Urothelium cell line (cell line): ENCODE results near the gene PREB.

Experiments
- DNase-seq: peaks from one replicate; pipeline ENCODE4 v3.0.0; 2011; ENCODE audit warnings: low spot score, mixed read lengths
- FAIRE-seq: peaks from 2 replicates; lab custom pipeline; 2011; peaks lifted over from hg19 to GRCh38; lab: Jason Lieb, UNC

The PREB gene

DNA sequence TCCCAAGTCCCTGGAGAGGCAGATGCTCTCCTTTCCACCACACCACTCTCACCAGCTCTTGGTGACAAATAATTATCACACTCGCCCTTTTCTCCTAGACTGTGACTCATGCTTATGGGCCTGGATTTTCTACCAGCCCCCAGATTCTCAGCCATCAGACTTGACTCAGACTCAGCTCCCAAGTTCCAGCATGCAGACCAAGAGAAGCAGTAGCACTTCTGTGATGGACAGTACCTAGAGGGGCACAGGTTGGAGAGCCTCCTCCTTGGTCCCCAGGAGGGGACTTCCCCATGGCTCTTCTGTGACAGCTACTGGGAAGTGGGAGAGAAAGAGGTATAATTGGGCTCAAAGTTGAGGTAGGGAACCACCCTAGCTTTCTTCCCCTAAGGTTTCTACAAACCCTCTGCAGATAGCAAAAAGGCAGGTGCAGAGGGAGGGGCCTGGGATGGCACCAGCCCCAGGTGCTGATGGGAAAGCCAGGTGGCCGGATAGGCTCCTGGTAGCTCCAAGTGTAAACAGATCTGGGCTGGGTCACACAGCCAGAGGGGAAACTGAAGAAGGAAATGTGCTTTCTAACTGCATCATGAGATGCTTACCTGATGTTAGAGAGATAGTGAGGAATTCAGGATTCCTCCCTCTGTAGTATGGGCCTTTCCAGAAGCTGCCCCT is 18.5 kb upstream of the PREB start:
- FAIRE-seq (no peak), DNase-seq (peak; percentile 41)

DNA sequence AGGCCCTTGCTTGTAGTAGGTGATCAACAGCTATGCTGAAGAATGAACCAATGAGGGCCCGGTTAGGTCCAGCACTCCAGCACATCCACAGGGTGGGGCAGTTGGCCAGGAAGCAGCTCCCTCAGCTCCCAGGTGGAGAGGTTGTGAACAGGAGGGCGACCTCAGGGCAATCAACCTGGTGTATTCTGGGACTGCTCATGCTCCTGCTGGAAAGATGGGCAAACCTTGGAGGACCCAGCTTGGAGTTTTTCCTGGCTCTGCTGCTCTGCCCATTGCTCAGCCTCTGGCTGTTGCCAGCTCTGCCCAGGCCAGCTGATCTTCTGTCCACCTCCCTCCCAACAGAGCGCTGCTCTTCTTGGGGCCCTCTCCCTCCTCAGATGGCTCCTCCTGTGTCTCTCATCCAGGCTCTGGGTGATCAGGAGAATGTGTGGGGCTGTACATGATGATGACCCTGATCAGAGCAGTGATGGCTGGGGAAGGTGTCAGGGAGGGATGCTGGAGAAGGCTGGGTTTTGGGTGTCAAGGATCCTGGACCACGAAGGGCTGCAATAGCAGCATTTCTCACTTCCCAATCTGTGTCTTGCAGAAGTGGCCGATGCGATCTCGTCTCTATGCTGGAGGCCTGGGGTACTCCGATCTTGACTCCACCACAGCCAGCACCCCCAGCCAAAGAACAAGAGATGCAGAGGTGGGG is 17.8 kb upstream of the PREB start:
- no peak for DNase-seq
- FAIRE-seq, result no peak

- DNase-seq (no peak), FAIRE-seq (peak; percentile 40)
These were observed 16.3 kb upstream of the PREB start for GRCh38 chr2:27150639-27151230.

- FAIRE-seq, result peak; percentile 35
- no peak for DNase-seq
These were observed 15.4 kb upstream of the PREB start for GRCh38 chr2:27149570-27150405.

DNA sequence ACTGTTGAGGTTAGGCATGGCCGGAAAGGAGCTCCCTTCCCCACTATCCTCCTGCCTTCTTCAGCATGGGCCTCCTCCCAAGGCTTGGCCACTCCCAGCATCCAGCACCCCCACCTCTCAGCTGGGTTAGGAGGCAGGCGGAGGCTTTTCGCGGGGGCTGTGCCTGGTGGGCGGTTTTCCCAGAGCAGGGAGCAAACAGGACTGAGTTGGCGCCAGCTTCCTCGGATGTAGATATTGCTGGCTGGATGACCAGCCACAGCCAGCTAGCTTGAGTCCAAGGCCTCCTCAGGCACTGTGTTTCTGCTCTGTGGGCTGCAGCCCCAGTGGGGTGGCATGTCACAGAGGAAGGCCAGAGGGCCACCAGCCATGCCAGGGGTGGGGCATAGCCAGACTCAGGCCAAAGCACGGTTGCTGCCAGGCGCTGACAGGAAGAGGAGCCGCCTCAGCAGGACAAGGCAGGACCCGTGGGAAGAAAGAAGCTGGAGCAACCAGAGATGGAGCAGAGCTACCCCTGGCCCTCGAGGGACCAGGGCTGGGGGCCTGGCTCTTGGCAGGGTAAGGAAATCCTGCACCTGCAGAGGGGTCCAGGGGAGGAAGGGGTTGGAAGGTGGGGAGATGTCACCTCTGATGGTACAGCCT is 14.5 kb upstream of the PREB start, which contains the start of gene TCF23:
TCF23 (plus strand) TSS at position 204 of the 639 bp plus-strand sequence; CDS start at position 334, 130 bp downstream.
- FAIRE-seq (no peak), DNase-seq (no peak)

DNA sequence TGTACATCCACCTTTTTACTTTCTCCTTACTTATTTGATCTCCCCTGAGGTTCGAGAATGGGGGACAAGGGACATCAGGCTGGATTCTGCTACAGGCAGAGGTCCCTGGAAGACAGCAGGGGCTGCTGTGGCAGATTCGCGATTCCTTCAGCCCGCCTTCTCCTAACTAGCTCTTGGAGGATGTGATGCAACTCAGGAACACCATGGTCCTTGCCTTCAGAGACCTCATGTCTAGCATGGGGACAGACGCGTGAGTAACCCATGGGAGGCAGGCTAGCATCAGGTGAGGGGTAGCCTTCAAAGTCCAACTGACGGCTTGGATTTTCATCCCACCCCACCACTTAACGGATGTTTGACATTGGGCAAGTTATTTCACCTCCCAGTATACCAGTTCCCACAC is 13.5 kb upstream of the PREB start:
- no peak for FAIRE-seq

GRCh38 chr2:27145682-27146081 is 11.2 kb upstream of the PREB start:
- no peak for DNase-seq
- no peak for FAIRE-seq

More for the DNA sequence above, 13.5 kb upstream of the PREB start:
- no peak for DNase-seq

- DNase-seq (no peak), FAIRE-seq (no peak)
These were observed 8.8 kb upstream of the PREB start for GRCh38 chr2:27143285-27143684.

DNA sequence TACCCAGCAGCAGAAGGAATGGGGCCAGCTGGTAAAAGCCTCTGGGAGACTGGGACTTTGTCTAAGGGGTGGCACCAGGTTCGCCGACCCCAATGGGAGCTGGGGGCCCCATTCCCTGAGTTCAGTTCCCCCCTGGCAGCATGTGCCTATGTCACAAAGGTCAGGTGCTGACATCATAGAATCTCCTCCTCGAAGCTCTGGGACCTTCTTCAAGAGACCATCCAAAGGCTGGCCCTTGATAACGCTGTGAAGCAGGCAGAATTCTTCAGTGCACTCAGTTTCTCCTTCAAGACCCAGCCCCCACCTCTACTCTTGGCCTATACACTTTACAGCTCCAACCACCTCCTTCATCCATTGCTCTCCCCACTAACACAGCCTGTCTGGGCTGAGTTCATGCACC is 4.9 kb upstream of the PREB start, which contains the start of gene PRR30:
PRR30 (minus strand) TSS at position 101 of the 400 bp plus-strand sequence. CDS start 1,081 bp downstream, outside the sequence.
- DNase-seq, result no peak
- no peak for FAIRE-seq

GRCh38 chr2:27138111-27138510 is 3.7 kb upstream of the PREB start:
- no peak for FAIRE-seq

DNA sequence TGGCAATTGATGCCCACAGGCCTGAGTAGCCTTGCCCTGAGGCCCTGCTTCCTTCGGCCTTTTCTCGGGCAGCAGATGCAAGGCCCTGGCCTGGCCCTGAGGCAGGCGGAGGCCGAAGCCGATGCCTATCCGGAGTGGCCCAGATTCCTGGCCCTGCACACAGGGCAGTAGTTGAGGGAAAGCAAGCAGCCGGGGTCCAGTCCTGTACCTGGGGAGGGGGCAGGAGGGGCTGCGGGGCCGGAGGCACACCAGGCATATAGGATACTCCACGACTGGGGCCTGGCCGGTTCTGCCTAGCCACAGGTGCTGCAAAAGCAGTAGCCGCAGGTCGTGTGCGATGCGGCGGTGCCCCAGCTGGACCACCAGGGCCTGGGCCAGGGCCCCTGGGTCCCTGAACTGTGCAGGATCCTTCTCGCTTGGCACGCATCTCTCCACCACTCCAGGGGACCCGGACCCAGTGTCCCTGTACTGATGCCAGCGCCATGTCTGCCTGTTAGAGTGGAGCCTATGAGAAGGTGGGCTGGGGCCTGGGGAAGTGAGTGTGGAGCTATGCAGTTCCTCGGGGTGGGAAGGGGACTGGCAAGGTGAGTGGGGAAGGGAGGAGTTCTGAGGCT is 3.0 kb upstream of the PREB start:
- DNase-seq (no peak), FAIRE-seq (no peak)

More at GRCh38 chr2:27138111-27138510, 3.7 kb upstream of the PREB start:
- no peak for DNase-seq

GRCh38 chr2:27136751-27137150 is 2.3 kb upstream of the PREB start:
- FAIRE-seq (no peak), DNase-seq (no peak)

DNA sequence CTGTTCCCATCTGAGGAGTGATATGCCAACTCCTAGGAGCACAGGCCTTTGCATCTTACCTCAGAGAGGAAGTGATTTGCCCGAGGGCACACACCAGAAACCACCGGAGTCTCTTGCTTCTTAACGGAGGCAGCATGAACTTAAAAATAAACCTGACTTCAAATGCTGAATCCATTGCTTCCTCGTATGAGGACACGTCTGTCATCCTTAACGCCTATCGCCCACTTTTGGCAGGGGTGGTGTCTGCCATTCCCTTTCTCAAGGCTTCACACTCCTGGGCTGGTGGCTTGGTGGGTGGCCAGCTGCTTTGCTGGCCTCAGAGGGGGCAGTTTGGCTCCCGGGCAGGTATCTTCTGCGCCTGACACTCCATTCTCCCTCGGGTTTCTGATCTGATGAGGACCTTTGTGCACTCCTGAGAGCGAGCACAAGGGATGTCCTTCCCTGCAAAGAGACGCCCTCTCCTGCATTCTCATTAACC is 1.1 kb upstream of the PREB start:
- DNase-seq, result no peak
- FAIRE-seq, result peak; percentile 93

- DNase-seq (no peak), FAIRE-seq (no peak)
These were observed 493 bp upstream of the PREB start for GRCh38 chr2:27134781-27135477.

DNA sequence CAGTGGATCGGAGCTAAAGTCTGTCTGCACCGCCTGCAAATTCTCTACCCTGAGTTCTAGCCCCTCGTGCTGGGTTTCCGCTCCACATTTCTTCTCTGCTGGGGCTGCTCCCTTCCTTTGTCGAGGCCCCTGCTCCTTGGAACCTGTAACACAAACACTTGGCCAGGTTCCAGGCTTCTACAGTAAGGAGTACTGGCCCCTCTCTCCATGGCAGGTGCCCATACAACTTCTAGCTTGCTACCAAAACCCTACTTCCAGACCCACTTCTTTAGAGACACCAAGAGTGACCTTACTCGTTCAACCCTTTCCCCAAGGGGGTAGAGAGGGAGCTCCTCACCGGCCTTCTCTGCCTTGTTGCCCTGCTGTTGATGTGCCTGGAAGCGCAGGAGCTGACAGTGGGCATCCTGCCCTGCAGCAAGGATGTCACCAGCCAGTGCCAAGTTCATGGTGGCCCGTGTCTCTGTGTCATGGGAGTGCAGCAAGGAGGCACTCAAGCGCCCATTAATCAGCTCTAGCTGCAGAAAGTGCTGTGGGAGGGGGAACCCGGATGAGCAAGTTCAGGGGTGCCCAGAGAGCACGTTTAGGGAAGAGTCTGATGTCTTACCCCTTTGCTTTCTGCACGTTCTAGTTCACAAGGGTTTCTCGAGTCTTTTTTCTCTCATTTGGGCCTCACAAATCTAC is 1.1 kb downstream of the PREB start:
- no peak for DNase-seq
- FAIRE-seq, result no peak

DNA sequence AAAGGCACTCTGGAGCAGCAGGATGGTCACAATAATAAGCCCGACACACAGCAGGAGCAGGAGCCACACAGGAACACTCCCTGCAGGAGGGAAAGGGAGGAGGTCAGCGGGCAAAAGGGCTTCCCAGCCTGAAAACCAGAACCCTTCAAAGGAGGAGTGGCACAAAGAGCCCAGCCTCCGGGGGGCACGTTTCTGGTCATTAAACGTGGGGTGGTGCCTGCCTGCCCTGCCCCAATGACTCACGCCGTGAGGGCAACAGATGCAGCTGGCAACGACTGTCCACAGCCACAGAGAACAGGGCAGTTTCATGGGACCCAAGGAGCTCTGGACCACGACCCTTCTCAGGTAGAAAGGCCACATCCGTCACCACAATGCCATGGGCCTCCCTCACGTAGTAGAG is 3.0 kb downstream of the PREB start:
- FAIRE-seq, result no peak
- DNase-seq, result no peak

DNA sequence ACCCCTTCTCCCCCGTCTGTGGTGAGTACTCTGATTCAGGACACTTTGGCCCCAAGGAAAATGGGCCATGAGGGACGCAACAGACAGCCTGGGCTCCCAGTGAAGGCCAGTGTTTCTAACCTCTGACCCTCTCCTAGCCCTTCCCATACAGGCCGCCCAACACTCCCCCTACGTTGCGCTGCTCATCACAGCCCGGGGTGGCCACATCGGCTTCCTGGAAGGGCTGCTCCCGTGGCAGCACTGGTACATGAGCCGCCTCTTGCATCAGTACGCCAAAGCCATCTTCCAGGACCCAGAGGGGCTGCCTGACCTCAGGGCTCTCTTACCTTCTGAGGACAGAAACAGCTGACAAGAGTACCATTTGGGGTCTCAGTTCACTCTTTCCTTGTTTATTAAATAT is 4.0 kb downstream of the PREB start:
- no peak for FAIRE-seq
- DNase-seq, result no peak

GRCh38 chr2:27128668-27129571 is 5.5 kb downstream of the PREB start:
- DNase-seq (no peak), FAIRE-seq (no peak)
